ENCODE results near the gene GPBP1.
A peak's percentile ranks its signal among the peaks of the same experiment; 100 is the strongest.

Gene GPBP1

GRCh38 chr5:57211039-57211438 is 37.2 kb downstream of the GPBP1 start:
- DNase-seq (no peak), ATAC-seq (no peak)

- DNase-seq (no peak), ATAC-seq (peak; percentile 60)
Observed at GRCh38 chr5:57215629-57216195, 41.9 kb downstream of the GPBP1 start.

GRCh38 chr5:57216714-57217113 is 42.9 kb downstream of the GPBP1 start:
- no peak for DNase-seq
- ATAC-seq, result no peak

GRCh38 chr5:57219386-57219785 is 45.5 kb downstream of the GPBP1 start:
- DNase-seq, result no peak
- ATAC-seq, result no peak

- DNase-seq (no peak), ATAC-seq (no peak)
Observed at GRCh38 chr5:57221049-57221568, 47.2 kb downstream of the GPBP1 start.

GRCh38 chr5:57225553-57225952 is 51.7 kb downstream of the GPBP1 start:
- no peak for DNase-seq
- peak; percentile 79 for ATAC-seq

- ATAC-seq (no peak), DNase-seq (no peak)
Observed at GRCh38 chr5:57229313-57229712, 55.5 kb downstream of the GPBP1 start.

GRCh38 chr5:57231607-57232006 is 57.7 kb downstream of the GPBP1 start:
- no peak for DNase-seq
- ATAC-seq, result no peak

- ATAC-seq (no peak), DNase-seq (no peak)
Observed at GRCh38 chr5:57232293-57233033, 58.6 kb downstream of the GPBP1 start.

- ATAC-seq (no peak), DNase-seq (no peak)
Observed at GRCh38 chr5:57243286-57244137, 69.7 kb downstream of the GPBP1 start.

GRCh38 chr5:57244331-57244730 is 70.5 kb downstream of the GPBP1 start:
- no peak for DNase-seq
- no peak for ATAC-seq

- no peak for DNase-seq
Observed at GRCh38 chr5:57246426-57246825, 72.6 kb downstream of the GPBP1 start.

GRCh38 chr5:57247765-57248164 is 73.9 kb downstream of the GPBP1 start:
- DNase-seq (no peak), ATAC-seq (no peak)

More at GRCh38 chr5:57246426-57246825, 72.6 kb downstream of the GPBP1 start:
- peak; percentile 72 for ATAC-seq

- DNase-seq, result no peak
- ATAC-seq, result no peak
Observed at GRCh38 chr5:57249265-57249874, 75.5 kb downstream of the GPBP1 start.

GRCh38 chr5:57258052-57258451 is 84.2 kb downstream of the GPBP1 start:
- DNase-seq (no peak), ATAC-seq (peak; percentile 41)

GRCh38 chr5:57258943-57259342 is 85.1 kb downstream of the GPBP1 start:
- ATAC-seq (no peak), DNase-seq (no peak)

GRCh38 chr5:57259704-57260103 is 85.8 kb downstream of the GPBP1 start:
- ATAC-seq (peak; percentile 13), DNase-seq (no peak)

GRCh38 chr5:57262541-57262940 is 88.7 kb downstream of the GPBP1 start:
- peak; percentile 58 for ATAC-seq

GRCh38 chr5:57267805-57268204 is 93.9 kb downstream of the GPBP1 start:
- DNase-seq, result no peak
- ATAC-seq, result no peak

More at GRCh38 chr5:57262541-57262940, 88.7 kb downstream of the GPBP1 start:
- DNase-seq, result no peak

- peak; percentile 27 for DNase-seq
- no peak for ATAC-seq
Observed at GRCh38 chr5:57276353-57276752, 102.5 kb downstream of the GPBP1 start.

- DNase-seq (no peak), ATAC-seq (no peak)
Observed at GRCh38 chr5:57277085-57277484, 103.2 kb downstream of the GPBP1 start.

GRCh38 chr5:57280853-57281252 is 107.0 kb downstream of the GPBP1 start:
- DNase-seq (no peak), ATAC-seq (no peak)
